Gastroesophageal sphincter (tissue), 3 donors: ENCODE data around the gene TADA1.

Experiments
- CTCF ChIP-seq, 4 experiments: fragments of 200-600 bp in 2 of 4; fragments of 450-650 bp in 2 of 4; sonication (generic) in 1 of 4; IDR thresholded peaks; one replicate each; pipeline ENCODE4 v1.5.1; 2017 to 2019; ENCODE audit warnings: antibody characterized with exemption in 4 of 4, mild to moderate bottlenecking in 2 of 4, moderate library complexity in 2 of 4
- EP300 ChIP-seq: sonication (generic); formaldehyde crosslinking; IDR thresholded peaks from one replicate; pipeline ENCODE4 v1.6.1; 2017; ENCODE audit warnings: antibody characterized with exemption, mild to moderate bottlenecking
- POLR2A ChIP-seq, 2 donors: fragments of 450-650 bp; IDR thresholded peaks; one replicate each; pipeline ENCODE4 v1.6.1; 2017; ENCODE audit warnings: antibody characterized with exemption in 2 of 2, mild to moderate bottlenecking in 2 of 2, moderate library complexity in 1 of 2
- POLR2AphosphoS5 ChIP-seq: sonication (generic); formaldehyde crosslinking; IDR thresholded peaks from one replicate; pipeline ENCODE4 v1.6.1; 2017; ENCODE audit warnings: antibody characterized with exemption

DNA sequence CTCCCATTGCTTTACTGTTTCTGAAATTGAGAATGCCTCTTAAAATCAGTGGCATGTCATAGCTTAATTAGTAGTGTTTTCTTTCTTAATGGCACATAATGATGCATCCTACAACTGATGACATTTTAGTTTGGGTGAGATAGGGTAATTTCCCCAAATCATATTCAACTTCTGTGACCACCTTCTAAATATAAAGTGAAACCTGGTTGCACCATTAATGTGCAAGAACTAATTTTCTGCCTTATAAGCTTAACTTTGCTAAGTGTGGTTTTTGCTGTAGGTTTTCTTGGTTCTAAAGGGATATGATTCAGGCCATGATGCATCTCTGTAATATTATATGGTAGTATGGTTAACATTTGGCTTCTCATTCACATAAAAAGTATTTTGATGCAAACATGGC lies 27.9 kb downstream of the TADA1 start:
- TF ChIP-seq CTCF (IDR thresholded peaks at IDR 0.05), result no peak
- TF ChIP-seq EP300, result no peak
- TF ChIP-seq POLR2A (IDR thresholded peaks at IDR 0.05), result no peak
- TF ChIP-seq POLR2AphosphoS5, result no peak
